HG03025 (cell line): ENCODE measurements around the gene MAST4.

Source experiments
- ATAC-seq: cut with Tn5 transposase; IDR thresholded peaks from one replicate; pipeline ENCODE4 v1.9.1; 2021; ENCODE audit warnings: mild to moderate bottlenecking, moderate library complexity; ENCODE audit not compliant: unreplicated experiment, low FRiP score

MAST4 gene

DNA sequence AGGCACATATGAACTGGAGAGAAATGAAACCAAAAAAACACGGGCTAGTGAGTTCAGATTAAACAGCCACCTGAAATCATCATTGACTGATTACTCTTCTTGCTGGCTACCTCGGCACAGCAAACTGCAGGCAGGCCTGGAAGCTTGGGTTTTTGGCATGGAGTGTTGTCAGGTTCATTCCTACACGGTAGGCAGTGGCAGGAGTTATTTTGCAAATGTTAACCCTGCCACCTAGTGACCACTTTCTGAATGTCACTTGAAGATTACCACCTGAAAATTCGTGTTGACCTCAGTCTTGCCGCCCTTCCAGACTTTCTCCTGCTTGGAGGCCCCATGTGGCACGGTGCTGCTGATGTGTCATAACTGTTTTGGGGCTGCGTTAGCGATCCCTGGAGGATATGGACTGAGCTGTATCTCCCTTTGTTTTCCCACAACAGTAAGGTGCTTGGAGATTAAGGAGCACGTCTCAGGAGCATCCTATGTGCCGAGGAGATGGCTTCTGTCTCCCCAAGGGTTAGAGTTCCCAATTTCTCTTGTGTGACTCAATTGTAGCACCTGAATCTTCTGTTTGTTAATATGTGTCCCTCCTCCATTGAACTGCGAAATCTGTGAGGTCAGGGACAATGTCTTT lies 613.1 kb downstream of the MAST4 start:
- ATAC-seq, result no peak

DNA sequence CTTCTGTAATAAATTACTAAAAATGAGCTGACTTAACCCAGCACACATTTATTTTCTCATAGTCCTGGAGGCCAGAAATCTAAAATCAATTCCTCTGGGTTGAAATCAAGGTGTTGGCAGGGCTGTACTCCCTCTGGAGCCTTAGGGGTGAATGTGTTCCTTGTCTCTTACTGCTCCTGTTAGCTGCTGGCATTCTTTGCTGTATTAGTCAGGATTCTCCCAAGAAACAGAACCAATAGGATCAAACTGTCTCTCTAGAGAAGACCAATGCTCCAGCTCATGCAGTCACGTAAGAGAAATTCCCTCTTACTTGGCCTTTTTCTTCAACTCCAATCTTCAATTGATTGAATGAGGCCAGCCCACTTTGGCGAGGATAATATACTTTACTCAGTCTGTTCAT lies 615.7 kb downstream of the MAST4 start:
- no peak for ATAC-seq

DNA sequence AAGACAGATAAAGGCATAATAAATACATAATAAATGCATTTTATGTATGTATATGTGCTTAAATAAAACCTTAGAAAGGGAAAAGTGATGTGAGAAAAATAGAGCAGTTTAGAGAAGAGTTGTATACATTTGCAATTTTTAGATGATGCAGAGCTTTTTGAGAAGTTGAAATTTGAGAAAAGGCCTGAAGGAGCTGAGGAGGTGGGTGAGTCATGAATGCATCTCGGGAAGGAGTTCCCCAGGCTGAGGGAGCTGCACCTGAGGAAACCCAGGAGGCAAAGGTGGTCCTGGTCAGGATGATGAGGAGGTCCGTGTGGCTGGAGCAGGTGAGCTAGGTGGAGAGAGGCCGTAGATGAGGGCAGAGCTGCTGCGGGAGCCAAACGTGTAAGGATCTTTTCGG lies 617.8 kb downstream of the MAST4 start:
- ATAC-seq, result no peak

DNA sequence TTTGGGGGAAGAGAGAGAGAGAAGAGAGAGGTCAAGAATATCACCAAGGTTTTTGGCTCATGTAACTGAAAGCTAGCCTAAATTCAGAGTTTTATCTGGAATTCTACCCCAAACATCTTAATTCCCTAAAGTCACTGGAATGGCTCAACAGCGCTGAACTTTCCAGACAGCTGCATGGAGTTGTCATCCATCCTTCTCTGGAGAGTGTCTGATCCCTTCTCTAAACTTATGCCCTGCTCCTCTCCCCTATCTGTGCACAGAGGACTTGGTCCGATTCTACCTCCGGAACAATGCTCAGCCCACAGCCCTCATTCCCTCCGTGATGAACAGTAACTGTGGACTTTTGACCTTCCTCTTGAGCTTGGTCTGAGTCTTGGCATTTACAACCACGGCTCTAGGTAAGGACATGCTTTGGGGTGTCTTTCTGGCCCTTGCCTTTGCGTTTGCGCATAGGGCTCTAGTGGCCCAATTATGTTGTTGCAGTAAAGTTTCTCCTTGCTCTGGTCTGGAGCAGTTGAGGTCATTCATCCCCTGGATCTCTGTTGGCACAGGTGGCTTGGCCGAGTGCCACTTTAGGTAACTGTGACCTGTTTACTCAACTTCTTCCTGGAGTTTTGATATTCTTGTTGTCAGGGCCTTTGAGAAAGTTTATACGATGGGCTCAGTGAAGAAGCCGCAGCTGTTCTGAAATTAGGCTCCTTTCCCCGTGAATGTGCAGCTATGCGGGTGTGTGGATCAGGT lies 618.7 kb downstream of the MAST4 start:
- ATAC-seq, result no peak

DNA sequence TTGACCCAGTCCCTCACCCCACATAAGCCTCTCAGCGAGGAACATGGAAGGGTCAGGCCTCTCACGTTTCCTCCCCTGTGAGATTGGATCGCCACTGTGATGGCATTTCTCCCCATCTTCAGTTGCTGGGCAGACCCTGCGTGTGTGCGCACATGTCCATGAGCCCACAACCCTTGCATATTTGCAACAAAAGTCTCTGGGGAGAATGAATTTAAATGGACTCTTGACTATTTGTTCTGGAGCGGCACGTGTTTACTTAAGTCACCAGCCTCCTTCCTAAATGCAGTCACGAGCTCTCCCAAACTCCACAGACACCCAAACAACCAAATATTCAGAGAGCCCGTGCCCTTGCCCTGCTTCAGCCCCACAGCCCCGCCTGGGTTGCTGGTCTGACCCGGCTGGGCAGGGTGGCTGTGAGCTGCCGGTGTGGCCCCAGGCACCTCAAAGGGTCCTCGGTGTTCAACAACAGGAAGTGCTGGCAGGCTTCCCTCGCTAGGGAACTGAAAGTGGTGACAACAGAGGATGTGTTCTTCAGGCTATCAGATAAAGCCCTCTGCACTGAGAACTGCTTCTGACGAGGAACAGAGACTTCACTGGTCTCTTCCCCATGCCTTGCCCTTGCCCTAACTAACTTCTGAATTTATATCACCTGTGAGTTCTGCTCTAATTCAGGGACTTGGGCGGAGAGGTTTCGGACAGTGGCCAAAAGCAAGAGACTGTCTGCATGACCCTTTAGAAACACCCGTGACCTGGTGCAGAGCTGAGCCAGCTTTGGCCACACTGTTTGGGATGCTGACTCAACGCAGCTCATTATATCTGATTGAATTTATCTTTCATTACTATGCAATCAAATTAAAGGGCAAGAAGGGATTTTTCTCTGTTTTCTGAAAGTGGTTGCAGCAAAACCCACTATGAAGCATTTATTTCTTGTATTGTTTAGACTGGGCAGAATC lies 619.6 kb downstream of the MAST4 start:
- peak; percentile 99 for ATAC-seq

DNA sequence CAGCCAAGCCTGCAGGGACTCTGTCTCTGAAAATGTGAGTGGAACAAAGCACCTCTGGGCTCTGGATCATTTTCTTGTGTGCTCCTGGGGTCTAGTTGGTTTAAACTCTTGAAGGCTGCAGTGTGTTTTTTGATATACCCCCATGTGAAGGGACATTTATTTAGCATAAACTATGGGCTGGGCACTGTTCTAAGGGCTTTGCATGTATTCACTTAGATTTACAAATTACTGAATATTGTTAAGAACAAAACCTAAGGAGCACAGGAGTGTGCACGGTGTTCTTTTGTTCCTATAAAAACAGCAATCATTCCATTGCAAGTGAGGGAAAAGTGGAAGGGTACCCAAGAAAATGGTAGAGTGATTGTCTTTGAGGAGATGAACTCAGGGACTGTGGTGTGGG lies 620.4 kb downstream of the MAST4 start:
- no peak for ATAC-seq
